SK-N-SH treated with all-trans-retinoic acid at 6 μM for 48 hours (cell line): Measurements from ENCODE around the gene TRAPPC3.

Experiments used
- ARNTL ChIP-seq: fragments of 450-650 bp; formaldehyde crosslinking; IDR thresholded peaks from 2 replicates; pipeline ENCODE4 v1.5.0; 2020; ENCODE audit warnings: low read depth, mild to moderate bottlenecking, moderate library complexity, borderline replicate concordance
- BACH2 ChIP-seq: fragments of 250-450 bp; sonication (Bioruptor Pico); IDR thresholded peaks from 2 replicates; pipeline ENCODE4 v1.9.0; 2021; ENCODE audit warnings: mild to moderate bottlenecking, borderline replicate concordance
- CREB5 ChIP-seq: fragments of 250-450 bp; sonication (Bioruptor Pico); IDR thresholded peaks from 2 replicates; pipeline ENCODE4 v1.5.1; 2020; ENCODE audit warnings: low read depth, mild to moderate bottlenecking, moderate library complexity
- ESRRG ChIP-seq: fragments of 250-450 bp; sonication (Bioruptor Pico); IDR thresholded peaks from 2 replicates; pipeline ENCODE4 v1.6.1; 2021; ENCODE audit warnings: mild to moderate bottlenecking
- GLIS3 ChIP-seq: fragments of 250-450 bp; sonication (Bioruptor Pico); IDR thresholded peaks from 2 replicates; pipeline ENCODE4 v1.5.0; 2020; ENCODE audit warnings: mild to moderate bottlenecking, moderate library complexity
- OSR1 ChIP-seq: fragments of 250-450 bp; sonication (Bioruptor Pico); IDR thresholded peaks from 2 replicates; pipeline ENCODE4 v1.8.0; 2022; ENCODE audit warnings: moderate library complexity, mild to moderate bottlenecking, inconsistent platforms
- TCF4 ChIP-seq: fragments of 250-450 bp; sonication (Bioruptor Pico); IDR thresholded peaks from 2 replicates; pipeline ENCODE4 v1.8.0; 2021; ENCODE audit warnings: mild to moderate bottlenecking, moderate library complexity, borderline replicate concordance
- ZFP3 ChIP-seq: fragments of 250-450 bp; sonication (Bioruptor Pico); IDR thresholded peaks from 2 replicates; pipeline ENCODE4 v1.5.0; 2020; ENCODE audit warnings: mild to moderate bottlenecking, moderate library complexity
- ZFP30 ChIP-seq: fragments of 450-650 bp; formaldehyde crosslinking; IDR thresholded peaks from 2 replicates; pipeline ENCODE4 v1.5.0; 2022; ENCODE audit warnings: mild to moderate bottlenecking, moderate library complexity
- ZNF8 ChIP-seq: fragments of 450-650 bp; formaldehyde crosslinking; IDR thresholded peaks from 2 replicates; pipeline ENCODE4 v1.5.0; 2020; ENCODE audit warnings: mild to moderate bottlenecking, moderate library complexity

DNA sequence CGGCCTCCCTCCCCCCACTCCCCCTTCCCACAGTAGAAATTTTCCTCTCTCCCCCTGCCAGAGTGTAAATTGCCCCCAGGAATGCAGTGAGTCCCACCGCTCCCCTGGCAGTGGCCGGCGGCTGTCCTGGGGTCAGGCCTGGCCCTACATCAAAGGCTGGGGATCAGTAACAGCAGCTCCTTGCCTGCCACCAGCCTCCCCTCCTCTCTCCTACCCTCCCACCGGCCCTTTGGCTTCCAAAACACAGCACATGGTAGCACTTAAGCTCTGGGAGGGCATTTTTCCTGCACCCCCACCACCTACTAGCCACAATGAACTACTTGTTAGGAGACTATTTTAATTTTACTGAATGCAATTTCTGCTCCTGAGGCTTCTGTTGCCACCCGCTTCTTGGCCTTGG lies 15.3 kb downstream of the TRAPPC3 start:
- no peak for TF ChIP-seq GLIS3 (CRISPR knock-in tag)
- no peak for TF ChIP-seq OSR1 (CRISPR knock-in tag)
- TF ChIP-seq TCF4 (CRISPR knock-in tag): no peak
- no peak for TF ChIP-seq CREB5 (CRISPR knock-in tag)
- no peak for TF ChIP-seq ZNF8 (CRISPR knock-in tag)
- TF ChIP-seq ZFP30 (CRISPR knock-in tag): no peak
- no peak for TF ChIP-seq ZFP3 (CRISPR knock-in tag)
- TF ChIP-seq ESRRG (CRISPR knock-in tag): no peak
- no peak for TF ChIP-seq ARNTL (CRISPR knock-in tag)
- TF ChIP-seq BACH2 (CRISPR knock-in tag): no peak
